Subcutaneous abdominal adipose tissue (tissue), 5 donors: Measurements from ENCODE around the gene TTLL9.

ENCODE experiments used
- H3K27ac ChIP-seq: one replicate; pipeline ENCODE4 v1.7.0; 2013; ENCODE audit warnings: low read depth, mild to moderate bottlenecking, inconsistent platforms, low read length, moderate library complexity
- H3K27me3 ChIP-seq, 5 donors: one replicate each; pipeline ENCODE4 v1.7.0; 2013; ENCODE audit warnings: low read length in 5 of 5, inconsistent platforms in 1 of 5; ENCODE audit not compliant: control insufficient read depth in 5 of 5, insufficient read depth in 4 of 5
- H3K36me3 ChIP-seq, 5 donors: one replicate each; pipeline ENCODE4 v1.7.0; 2013; ENCODE audit warnings: low read length in 5 of 5; ENCODE audit not compliant: control insufficient read depth in 5 of 5, insufficient read depth in 5 of 5
- H3K4me1 ChIP-seq, 5 donors: one replicate each; pipeline ENCODE4 v1.7.0; 2013; ENCODE audit warnings: low read length in 5 of 5, mild to moderate bottlenecking in 3 of 5, moderate library complexity in 1 of 5; ENCODE audit not compliant: control insufficient read depth in 5 of 5, insufficient read depth in 5 of 5
- H3K4me3 ChIP-seq, 5 donors: one replicate each; pipeline ENCODE4 v1.7.0; 2013; ENCODE audit warnings: low read length in 5 of 5, low read depth in 1 of 5
- H3K9ac ChIP-seq, 5 donors: one replicate each; pipeline ENCODE4 v1.7.0; 2013; ENCODE audit warnings: low read length in 5 of 5, mild to moderate bottlenecking in 4 of 5, moderate library complexity in 3 of 5
- H3K9me3 ChIP-seq, 5 donors: one replicate each; pipeline ENCODE4 v1.7.0; 2013; ENCODE audit warnings: low read length in 5 of 5; ENCODE audit not compliant: control insufficient read depth in 5 of 5
- donor health status: healthy.
- donor health status: healthy.
- donor health status: healthy.
- donor health status: healthy.
- donor health status: healthy.

TTLL9 gene

GRCh38 chr20:31837896-31838397 lies 32.5 kb upstream of the TTLL9 start:
- Histone ChIP-seq H3K4me3 (no peak overlapping the region), H3K27ac (no peak overlapping the region), H3K36me3 (no peaks in the 10 kb centered on the region), H3K4me1 (peaks cover 16 to 54% (median 45%) of the 10 kb centered on the region in 5 donors), H3K27me3 (peaks cover 0 to 3% (median 0%) of the 10 kb centered on the region in 5 donors), H3K9ac (no peak overlapping the region), H3K9me3 (no peaks in the 10 kb centered on the region)

GRCh38 chr20:31838646-31839292 lies 31.7 kb upstream of the TTLL9 start:
- Histone ChIP-seq H3K9ac (no peak overlapping the region), H3K36me3 (no peaks in the 10 kb centered on the region), H3K4me3 (no peak overlapping the region), H3K4me1 (peaks cover 19 to 56% (median 54%) of the 10 kb centered on the region in 5 donors), H3K9me3 (no peaks in the 10 kb centered on the region), H3K27me3 (peaks cover 0 to 3% (median 0%) of the 10 kb centered on the region in 5 donors), H3K27ac (no peak overlapping the region)

GRCh38 chr20:31839782-31840487 lies 30.5 kb upstream of the TTLL9 start:
- Histone ChIP-seq H3K9me3 (no peaks in the 10 kb centered on the region), H3K9ac (no peak overlapping the region), H3K4me1 (peaks cover 19 to 58% (median 54%) of the 10 kb centered on the region in 5 donors), H3K36me3 (no peaks in the 10 kb centered on the region), H3K4me3 (no peak overlapping the region), H3K27ac (no peak overlapping the region), H3K27me3 (peaks cover 0 to 3% (median 0%) of the 10 kb centered on the region in 5 donors)

- H3K27ac ChIP-seq: no peak overlapping the region
These were observed 29.3 kb upstream of the TTLL9 start for GRCh38 chr20:31840906-31841816.

GRCh38 chr20:31841928-31842327 lies 28.5 kb upstream of the TTLL9 start:
- Histone ChIP-seq H3K27me3 (peaks cover 0 to 3% (median 0%) of the 10 kb centered on the region in 5 donors), H3K9ac (no peak overlapping the region), H3K27ac (peak overlapping the region; percentile 30), H3K36me3 (no peaks in the 10 kb centered on the region), H3K9me3 (no peaks in the 10 kb centered on the region), H3K4me1 (peaks cover 12 to 44% (median 38%) of the 10 kb centered on the region in 5 donors), H3K4me3 (no peak overlapping the region)

More at GRCh38 chr20:31840906-31841816, 29.3 kb upstream of the TTLL9 start:
- peaks cover 15 to 52% (median 46%) of the 10 kb centered on the region in 5 donors for H3K4me1 ChIP-seq
- no peaks in the 10 kb centered on the region for H3K36me3 ChIP-seq
- H3K9ac ChIP-seq: no peak overlapping the region
- no peaks in the 10 kb centered on the region for H3K9me3 ChIP-seq
- no peak overlapping the region for H3K4me3 ChIP-seq
- H3K27me3 ChIP-seq: peaks cover 0 to 3% (median 0%) of the 10 kb centered on the region in 5 donors

- Histone ChIP-seq H3K27me3 (no peaks in the 10 kb centered on the region), H3K9ac (peak overlapping the region in 1 of 5 donors; percentile 59), H3K36me3 (no peaks in the 10 kb centered on the region), H3K4me3 (peak overlapping the region in 4 of 5 donors; percentile 11 to 54 (median 42)), H3K9me3 (no peaks in the 10 kb centered on the region), H3K27ac (peak overlapping the region; percentile 30), H3K4me1 (peaks cover 10 to 37% (median 31%) of the 10 kb centered on the region in 5 donors)
These were observed 27.8 kb upstream of the TTLL9 start for GRCh38 chr20:31842471-31843157.

- Histone ChIP-seq H3K27ac (peak overlapping the region; percentile 30), H3K9ac (no peak overlapping the region), H3K4me1 (peaks cover 10 to 33% (median 28%) of the 10 kb centered on the region in 5 donors), H3K4me3 (peak overlapping the region in 4 of 5 donors; percentile 19 to 54 (median 42)), H3K36me3 (no peaks in the 10 kb centered on the region), H3K27me3 (no peaks in the 10 kb centered on the region), H3K9me3 (no peaks in the 10 kb centered on the region)
These were observed 27.1 kb upstream of the TTLL9 start for GRCh38 chr20:31843288-31843687.

GRCh38 chr20:31843881-31844280 lies 26.6 kb upstream of the TTLL9 start:
- Histone ChIP-seq H3K9ac (no peak overlapping the region), H3K4me1 (peaks cover 10 to 31% (median 26%) of the 10 kb centered on the region in 5 donors), H3K27ac (no peak overlapping the region), H3K36me3 (no peaks in the 10 kb centered on the region), H3K4me3 (peak overlapping the region; percentile 13 to 54 (median 38)), H3K9me3 (no peaks in the 10 kb centered on the region), H3K27me3 (peaks cover 3 to 6% (median 4%) of the 10 kb centered on the region in 5 donors)

- peaks cover 9 to 15% (median 13%) of the 10 kb centered on the region in 5 donors for H3K27me3 ChIP-seq
- no peaks in the 10 kb centered on the region for H3K9me3 ChIP-seq
- peak overlapping the region in 3 of 5 donors; percentile 44 to 54 (median 51) for H3K4me3 ChIP-seq
- H3K9ac ChIP-seq: no peak overlapping the region
- peaks cover 10 to 31% (median 26%) of the 10 kb centered on the region in 5 donors for H3K4me1 ChIP-seq
- H3K36me3 ChIP-seq: no peaks in the 10 kb centered on the region
- no peak overlapping the region for H3K27ac ChIP-seq
These were observed 25.6 kb upstream of the TTLL9 start for GRCh38 chr20:31844737-31845299.
